IPS DF 4.7 (cell line): ENCODE data around the gene FITM1.

Source experiments
- DNase-seq: peaks from one replicate; pipeline ENCODE4 v3.0.0-alpha.2; 2013; ENCODE audit warnings: low spot score; ENCODE audit errors: extremely low read depth

FITM1 gene

DNA sequence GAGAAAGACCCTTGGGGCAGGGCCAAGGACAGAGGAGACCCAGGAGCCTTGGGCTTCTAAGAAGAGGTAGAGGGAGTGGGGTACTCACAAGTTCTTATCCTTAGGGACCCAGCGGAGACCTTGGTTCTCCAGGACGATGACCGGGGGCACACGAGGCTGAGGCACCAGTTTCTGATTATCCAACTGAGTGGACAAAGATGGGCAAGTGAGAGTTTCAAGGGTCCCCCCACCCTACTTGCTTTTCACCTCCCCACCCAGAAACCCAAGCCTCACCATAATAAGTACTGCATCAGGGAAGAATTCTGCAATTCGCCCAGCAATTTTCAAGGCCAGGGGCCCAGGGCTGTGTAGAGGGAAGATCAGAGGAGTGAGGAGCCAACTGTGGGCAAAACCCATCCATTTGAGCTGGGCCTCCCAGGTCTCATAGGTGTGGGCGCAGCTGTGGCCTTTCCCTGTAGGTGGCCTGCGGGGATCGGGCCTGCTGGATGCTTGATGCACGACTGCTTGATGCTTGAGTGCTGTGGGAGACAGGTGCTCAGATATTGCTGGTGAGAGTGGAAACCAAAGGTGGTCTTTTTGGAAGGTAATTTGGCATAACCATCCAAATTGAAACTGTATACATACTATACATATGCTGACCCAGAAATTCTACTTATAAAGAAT is 8.9 kb downstream of the FITM1 start:
- DNase-seq, result no peak

DNA sequence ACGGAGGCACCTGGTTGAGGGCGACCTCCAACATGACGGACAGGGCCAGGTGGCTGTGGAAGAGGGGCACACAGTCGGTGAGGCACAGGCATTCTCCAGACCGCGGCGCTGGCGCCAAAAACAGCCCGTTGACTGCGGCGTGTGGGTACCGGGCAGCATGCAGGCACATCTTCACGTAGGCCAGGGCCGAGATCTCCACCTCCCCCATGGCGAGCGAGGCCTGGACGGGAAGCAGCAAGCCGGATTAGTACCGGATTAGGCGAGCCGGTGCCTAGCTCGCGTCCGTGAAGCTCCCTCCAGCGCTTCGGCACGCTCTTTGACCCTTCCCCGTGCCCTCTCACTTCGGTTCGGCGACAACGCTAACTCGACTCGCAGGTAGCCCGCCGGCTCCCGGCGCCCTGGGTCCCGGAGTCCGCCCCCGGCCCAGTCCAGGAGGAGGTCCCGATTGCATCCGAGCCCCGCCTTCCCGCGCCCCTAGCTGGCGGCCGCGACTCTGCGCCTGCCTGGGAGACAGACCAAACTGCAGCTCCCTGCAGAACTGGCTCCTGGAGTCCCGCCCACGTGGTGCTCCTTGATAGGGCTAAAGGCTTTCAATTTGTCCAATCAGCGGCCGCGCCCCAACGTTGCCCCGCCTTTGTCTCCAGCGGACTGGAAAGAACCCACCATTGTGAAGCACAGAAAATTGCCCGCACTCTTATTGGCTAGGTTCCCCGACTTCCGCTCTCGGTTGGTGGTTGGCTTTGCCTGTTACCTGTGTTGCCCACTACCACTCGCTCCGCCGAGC is 10.8 kb downstream of the FITM1 start, which contains the start of gene EMC9:
TSS of gene EMC9 (minus strand) at position 495 of the 784 bp plus-strand sequence. CDS start at position 208, 287 bp downstream.
- DNase-seq, result peak; percentile 99

GRCh38 chr14:24143511-24143910 is 13.1 kb downstream of the FITM1 start:
- DNase-seq, result no peak

- no peak for DNase-seq
Observed at GRCh38 chr14:24144451-24144850, 14.0 kb downstream of the FITM1 start.

- DNase-seq, result no peak
Observed at GRCh38 chr14:24145219-24145618, 14.8 kb downstream of the FITM1 start.

- no peak for DNase-seq
Observed at GRCh38 chr14:24145690-24146452, 15.4 kb downstream of the FITM1 start.

- DNase-seq, result no peak
Observed at GRCh38 chr14:24146453-24146977, 16.1 kb downstream of the FITM1 start, which contains the start of gene PSME2. Gene PSME2, minus strand, starts transcription at chr14:24146610. Its CDS starts 29 bp downstream, at chr14:24146581.

DNA sequence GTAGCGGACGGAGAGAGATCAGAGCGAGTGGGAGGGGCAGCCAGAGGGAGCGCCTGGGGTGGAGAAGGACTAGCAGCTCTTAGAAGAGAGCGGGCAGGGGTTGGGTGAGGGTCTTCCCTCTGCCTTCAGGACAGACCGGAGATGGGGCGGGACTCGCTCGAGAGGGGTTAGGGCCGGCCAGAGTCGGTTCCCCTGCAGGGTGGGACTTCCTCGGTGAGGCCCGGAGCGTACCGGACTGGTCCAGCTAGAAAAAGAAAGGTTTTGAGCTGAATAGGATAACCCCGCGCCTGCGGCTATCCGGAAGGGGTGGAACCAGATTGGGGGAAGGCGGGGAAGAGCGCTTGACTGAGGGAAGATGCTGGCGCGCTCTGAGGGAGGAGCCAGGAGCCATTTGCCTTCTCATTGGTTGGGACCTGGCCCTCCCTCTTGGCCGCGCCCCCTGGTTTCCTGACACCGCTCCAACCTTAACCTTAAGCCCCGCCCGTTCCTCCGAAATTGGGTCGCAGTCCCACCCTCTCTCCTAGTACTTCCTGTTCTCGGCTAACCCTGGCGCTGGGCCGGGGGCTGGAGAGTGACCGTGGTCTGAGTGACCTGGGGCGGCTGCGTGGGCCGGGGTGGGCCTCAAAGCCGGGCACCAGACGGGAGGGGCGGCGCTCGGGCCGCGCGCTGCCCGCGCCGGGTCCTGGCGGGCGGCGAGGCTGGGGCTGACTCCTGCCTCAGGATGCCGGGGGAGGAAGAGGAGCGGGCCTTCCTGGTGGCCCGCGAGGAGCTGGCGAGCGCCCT is 16.7 kb downstream of the FITM1 start, which contains the start of gene RNF31:
TSS of gene RNF31 (plus strand) at position 521 of the 783 bp plus-strand sequence. CDS start at position 722, 201 bp downstream.
- DNase-seq, result no peak

- no peak for DNase-seq
Observed at GRCh38 chr14:24147761-24148428, 17.4 kb downstream of the FITM1 start.

- DNase-seq, result no peak
Observed at GRCh38 chr14:24149302-24149969, 19.0 kb downstream of the FITM1 start.

DNA sequence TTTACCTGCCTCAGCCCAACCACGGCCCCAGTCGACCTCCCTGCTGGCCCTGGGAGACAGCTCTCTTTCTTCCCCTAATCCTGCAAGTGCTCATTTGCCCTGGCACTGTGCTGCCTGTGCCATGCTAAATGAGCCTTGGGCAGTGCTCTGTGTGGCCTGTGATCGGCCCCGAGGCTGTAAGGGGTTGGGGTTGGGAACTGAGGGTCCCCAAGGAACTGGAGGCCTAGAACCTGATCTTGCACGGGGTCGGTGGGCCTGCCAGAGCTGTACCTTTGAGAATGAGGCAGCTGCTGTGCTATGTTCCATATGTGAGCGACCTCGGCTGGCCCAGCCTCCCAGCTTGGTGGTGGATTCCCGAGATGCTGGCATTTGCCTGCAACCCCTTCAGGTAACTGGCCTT is 19.6 kb downstream of the FITM1 start:
- DNase-seq, result no peak

- no peak for DNase-seq
Observed at GRCh38 chr14:24150567-24150966, 20.1 kb downstream of the FITM1 start.

GRCh38 chr14:24150993-24151392 is 20.5 kb downstream of the FITM1 start:
- DNase-seq, result no peak

- no peak for DNase-seq
Observed at GRCh38 chr14:24151404-24152080, 21.1 kb downstream of the FITM1 start.

DNA sequence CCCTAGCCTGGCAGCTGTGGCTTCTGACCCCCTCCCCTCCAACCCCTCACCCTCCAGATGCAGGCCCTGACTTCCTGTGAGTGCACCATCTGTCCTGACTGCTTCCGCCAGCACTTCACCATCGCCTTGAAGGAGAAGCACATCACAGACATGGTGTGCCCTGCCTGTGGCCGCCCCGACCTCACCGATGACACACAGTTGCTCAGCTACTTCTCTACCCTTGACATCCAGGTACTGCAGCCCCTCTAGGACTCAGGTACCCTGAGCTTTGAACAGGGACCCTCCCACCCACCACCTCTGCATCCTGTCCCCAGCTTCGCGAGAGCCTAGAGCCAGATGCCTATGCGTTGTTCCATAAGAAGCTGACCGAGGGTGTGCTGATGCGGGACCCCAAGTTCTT is 24.6 kb downstream of the FITM1 start:
- no peak for DNase-seq

GRCh38 chr14:24156840-24157239 is 26.4 kb downstream of the FITM1 start:
- no peak for DNase-seq

DNA sequence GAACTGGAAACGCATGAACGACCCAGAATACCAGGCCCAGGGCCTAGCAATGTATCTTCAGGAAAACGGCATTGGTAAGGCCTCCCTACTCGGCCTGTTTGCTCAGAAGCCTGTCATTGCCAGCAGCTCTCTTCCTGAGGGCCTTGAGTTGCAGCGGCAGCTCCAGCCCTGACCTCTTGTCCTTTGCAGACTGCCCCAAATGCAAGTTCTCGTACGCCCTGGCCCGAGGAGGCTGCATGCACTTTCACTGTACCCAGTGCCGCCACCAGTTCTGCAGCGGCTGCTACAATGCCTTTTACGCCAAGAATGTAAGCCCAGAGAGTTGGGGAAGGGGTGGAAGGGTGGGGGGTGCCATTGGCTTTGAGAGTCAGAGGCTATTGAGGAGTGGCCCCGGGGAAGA is 26.9 kb downstream of the FITM1 start:
- DNase-seq, result no peak

DNA sequence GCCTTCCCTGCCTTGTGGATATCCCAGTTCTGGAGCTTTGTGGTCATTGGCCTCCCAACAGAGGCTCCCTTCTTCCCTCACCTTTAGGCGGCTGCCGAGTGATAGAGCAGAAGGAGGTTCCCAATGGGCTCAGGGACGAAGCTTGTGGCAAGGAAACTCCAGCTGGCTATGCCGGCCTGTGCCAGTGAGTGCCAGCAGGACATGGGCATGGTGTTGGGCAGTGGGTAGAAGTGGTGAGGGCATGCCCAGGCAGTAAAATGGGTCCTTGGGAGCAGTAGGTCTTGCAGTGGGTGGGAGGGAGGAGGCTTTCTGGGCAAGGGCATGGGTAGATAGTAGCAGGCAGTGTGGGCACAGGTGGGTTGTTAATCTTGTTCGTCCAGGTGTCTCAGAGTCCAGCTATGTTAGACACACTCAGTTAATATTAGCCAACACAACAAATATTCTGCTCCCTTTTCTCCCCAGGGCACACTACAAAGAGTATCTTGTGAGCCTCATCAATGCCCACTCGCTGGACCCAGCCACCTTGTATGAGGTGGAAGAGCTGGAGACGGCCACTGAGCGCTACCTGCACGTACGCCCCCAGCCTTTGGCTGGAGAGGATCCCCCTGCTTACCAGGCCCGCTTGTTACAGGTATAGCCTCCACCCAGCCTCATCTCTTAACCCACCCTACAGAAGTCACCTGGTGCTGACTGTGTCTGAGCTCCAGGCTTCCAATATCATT is 29.5 kb downstream of the FITM1 start:
- DNase-seq, result no peak

DNA sequence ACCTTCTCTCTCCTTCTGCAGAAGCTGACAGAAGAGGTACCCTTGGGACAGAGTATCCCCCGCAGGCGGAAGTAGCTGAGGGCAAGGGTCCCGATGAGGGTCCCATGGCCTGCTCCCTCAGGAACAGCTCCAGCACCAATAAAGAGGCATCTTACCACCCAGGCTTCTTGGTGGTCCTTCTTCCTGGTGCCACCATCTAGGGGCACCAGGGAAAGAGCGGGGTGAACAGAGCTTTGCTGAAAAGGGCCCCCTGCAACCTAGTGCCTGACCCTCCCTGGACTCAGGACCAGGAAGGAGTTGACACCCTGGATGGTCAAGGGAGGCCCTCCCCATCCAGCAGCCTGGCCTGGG is 30.0 kb downstream of the FITM1 start:
- no peak for DNase-seq
